K562 (cell line): ENCODE results near the gene ZP3. TPM values are rescaled to one million over a fixed set of nuclear protein-coding genes. Genes with fewer than 3 reads are reported as not detected.

Source experiments
- ASH1L ChIP-seq: fragments of 450-650 bp; IDR thresholded peaks from 2 replicates; pipeline ENCODE4 v1.6.1; 2018; ENCODE audit warnings: borderline replicate concordance, mild to moderate bottlenecking, low read depth; ENCODE audit not compliant: partially characterized antibody
- E4F1 ChIP-seq: fragments of 250-450 bp; sonication (Bioruptor Pico); IDR thresholded peaks from 2 replicates; pipeline ENCODE4 v1.5.0; 2021; ENCODE audit warnings: mild to moderate bottlenecking, borderline replicate concordance
- HNRNPUL1 ChIP-seq: fragments of 200-400 bp; formaldehyde crosslinking; IDR thresholded peaks from 2 replicates; pipeline ENCODE4 v1.6.1; 2017; ENCODE audit warnings: low read length
- MYNN ChIP-seq, 2 experiments: sonication (generic); formaldehyde crosslinking in 1 of 2; IDR thresholded peaks; 2 replicates each; pipeline versions ENCODE4 v1.5.0 to v1.6.1; 2016 to 2020; ENCODE audit warnings: antibody characterized with exemption in 1 of 2, missing genetic modification reagents in 1 of 2
- TAF15 ChIP-seq: fragments of 200-400 bp; formaldehyde crosslinking; IDR thresholded peaks from 2 replicates; pipeline ENCODE4 v1.6.1; 2017; ENCODE audit warnings: mild to moderate bottlenecking, low read depth, low read length, moderate library complexity
- TAL1 ChIP-seq: fragments of 450-650 bp; IDR thresholded peaks from 2 replicates; pipeline ENCODE4 v1.6.1; 2016; ENCODE audit warnings: mild to moderate bottlenecking
- TFAP4 ChIP-seq: sonication (generic); formaldehyde crosslinking; IDR thresholded peaks from 2 replicates; pipeline ENCODE4 v1.8.0; 2022; ENCODE audit warnings: missing genetic modification reagents, mild to moderate bottlenecking, moderate library complexity, borderline replicate concordance
- ZBTB49 ChIP-seq: sonication (generic); formaldehyde crosslinking; IDR thresholded peaks from 2 replicates; pipeline ENCODE4 v1.8.0; 2022; ENCODE audit warnings: missing genetic modification reagents, mild to moderate bottlenecking, borderline replicate concordance
- ZFP1 ChIP-seq: fragments of 450-650 bp; formaldehyde crosslinking; IDR thresholded peaks from 2 replicates; pipeline ENCODE4 v1.4.0; 2020; ENCODE audit warnings: mild to moderate bottlenecking, mixed read lengths
- ZNF740 ChIP-seq, 3 experiments: fragments of 200-800 bp in 1 of 3; sonication (Bioruptor generic) in 1 of 3; sonication (generic) in 1 of 3; formaldehyde crosslinking in 1 of 3; IDR thresholded peaks; 2 replicates each; pipeline versions ENCODE4 v1.6.1 to v1.8.0; 2016 to 2022; ENCODE audit warnings: mild to moderate bottlenecking in 2 of 3, missing compliant biosample characterization in 2 of 3, missing genetic modification characterization in 2 of 3, missing genetic modification reagents in 1 of 3
- polyA plus RNA-seq, 8 experiments: library from polyadenylated mRNA; depleted of rRNA in 4 of 8; stranded (reverse) in 5 of 8; unstranded in 3 of 8; fragments of >200 nt; fragmentation: Nextera tagmentation in 2 of 8; fragmentation: Illumina TruSeq in 1 of 8; extraction: Ambion mirVana in 2 of 8; extraction: Trizol in 1 of 8; gene quantifications; 2 replicates each; pipeline versions ENCODE4 v1.2.1 to v1.2.3, GENCODE V29; 2011 to 2014; ENCODE audit warnings: inconsistent platforms in 1 of 8, missing spikeins in 1 of 8
- total RNA-seq, 7 experiments: library from RNA; depleted of rRNA in 6 of 7; stranded (reverse); fragments of >200 nt in 6 of 7; fragmentation: Illumina TruSeq in 2 of 7; extraction: Trizol in 2 of 7; gene quantifications; 2 replicates each; pipeline versions ENCODE4 v1.2.1 to v1.2.3, GENCODE V29; 2011 to 2021; ENCODE audit warnings: low replicate concordance in 1 of 7

Gene ZP3
- total and polyA plus RNA-seq, 9 of the 15 experiments (the other 6 are each of a cell fraction or from before 2014, with no cell fraction given): 1.4 to 3.8 (median 2.4) TPM

GRCh38 chr7:76409537-76409936, 15.2 kb upstream of the ZP3 start, which contains the start of gene SSC4D (continued):
- TF ChIP-seq E4F1 (CRISPR knock-in tag) (no peak), ZFP1 (CRISPR knock-in tag) (no peak), ASH1L (no peak), TAL1 (no peak), ZNF740 (CRISPR knock-in tag; IDR thresholded peaks at IDR 0.05) (no peak), ZNF740 (tag; IDR thresholded peaks at IDR 0.05) (peak in 1 of 2 experiments; percentile 92; a peak in 2 of 4 replicates), HNRNPUL1 (no peak), MYNN (IDR thresholded peaks at IDR 0.05) (no peak), MYNN (CRISPR knock-in tag; IDR thresholded peaks at IDR 0.05) (no peak), TAF15 (no peak), ZBTB49 (CRISPR knock-in tag) (no peak), TFAP4 (CRISPR knock-in tag) (peak; percentile 61; the same call in 1 of the 2 replicates)
